Thymus (tissue), 11 donors: Measurements from ENCODE around the gene PPCDC. TPM values are rescaled to one million over a fixed set of nuclear protein-coding genes. Genes with fewer than 3 reads are reported as not detected.
"Not testable (repeated sequence)": the region's sequence is repeated elsewhere in the genome, so short reads cannot be mapped to it uniquely, and the experiment has no call there.

Experiments used
- DNase-seq, 9 donors: peaks; one replicate each; pipeline ENCODE4 v3.0.0-alpha.2; 2013; ENCODE audit warnings: low spot score in 9 of 9, low read depth in 6 of 9, missing footprints in 1 of 9
- H3K27ac ChIP-seq, 2 donors: one replicate each; pipeline ENCODE4 v1.5.1; 2013; ENCODE audit warnings: control low read depth in 1 of 2, low read depth in 1 of 2, low read length in 1 of 2, mild to moderate bottlenecking in 1 of 2, moderate library complexity in 1 of 2
- H3K27me3 ChIP-seq, 2 donors: one replicate each; pipeline ENCODE4 v1.5.1; 2013; ENCODE audit warnings: low read length in 1 of 2; ENCODE audit not compliant: control insufficient read depth in 2 of 2, insufficient read depth in 1 of 2
- H3K36me3 ChIP-seq, 2 donors: one replicate each; pipeline ENCODE4 v1.5.1; 2013; ENCODE audit warnings: low read length in 1 of 2, mild to moderate bottlenecking in 1 of 2, moderate library complexity in 1 of 2; ENCODE audit not compliant: control insufficient read depth in 2 of 2, insufficient read depth in 2 of 2
- H3K4me1 ChIP-seq, 2 donors: one replicate each; pipeline ENCODE4 v1.5.1; 2013; ENCODE audit warnings: low read length in 2 of 2; ENCODE audit not compliant: control insufficient read depth in 2 of 2, insufficient read depth in 2 of 2
- H3K4me3 ChIP-seq, 2 donors: one replicate each; pipeline ENCODE4 v1.5.1; 2013; ENCODE audit warnings: low read length in 2 of 2, control low read depth in 1 of 2, mild to moderate bottlenecking in 1 of 2
- H3K9me3 ChIP-seq, 2 donors: one replicate each; pipeline ENCODE4 v1.5.1; 2013; ENCODE audit warnings: low read length in 1 of 2, mild to moderate bottlenecking in 1 of 2; ENCODE audit not compliant: control insufficient read depth in 2 of 2, insufficient read depth in 1 of 2
- WGBS: extraction: QIAGEN DNeasy Blood & Tissue Kit; methylation state at CpG from one replicate; pipeline ENCODE4 v1.1.7; 2013; 5-methylcytosine and 5-hydroxymethylcytosine counted together
- polyA plus RNA-seq: library from polyadenylated mRNA; stranded (reverse); fragments of 200-250 nt; gene quantifications from one replicate; pipeline ENCODE4 v1.2.3, GENCODE V29; 2013
- total RNA-seq: library from RNA; stranded (reverse); fragments of 120-200 nt; gene quantifications from one replicate; pipeline ENCODE4 v1.2.4, GENCODE V29; 2013
- donor health status: healthy.

Gene PPCDC
- total and polyA plus RNA-seq, 2 donors: 11.3 to 20.9 TPM

GRCh38 chr15:75081150-75081549 lies 57.8 kb downstream of the PPCDC start:
- H3K4me3 ChIP-seq: no peak overlapping the region
- no peaks in the 10 kb centered on the region for H3K27me3 ChIP-seq
- H3K9me3 ChIP-seq: peaks cover 2 to 7% of the 10 kb centered on the region in 2 donors
- H3K27ac ChIP-seq: no peak overlapping the region
- no peaks in the 10 kb centered on the region for H3K36me3 ChIP-seq
- no peaks in the 10 kb centered on the region for H3K4me1 ChIP-seq
- DNase-seq: no peak
- WGBS: 97% methylated on average over 8 of the region's 8 CpGs

- Histone ChIP-seq H3K9me3 (no peaks in the 10 kb centered on the region), H3K4me3 (no peak overlapping the region), H3K4me1 (no peaks in the 10 kb centered on the region), H3K27me3 (no peaks in the 10 kb centered on the region), H3K36me3 (no peaks in the 10 kb centered on the region), H3K27ac (no peak overlapping the region)
- DNase-seq: no peak
- WGBS: 100% methylated on average over 1 of the region's 1 CpG
These were observed 59.3 kb downstream of the PPCDC start for GRCh38 chr15:75082689-75083088.

- not testable (repeated sequence) for DNase-seq, H3K4me3 ChIP-seq, H3K27me3 ChIP-seq, H3K9me3 ChIP-seq, H3K27ac ChIP-seq, H3K4me1 ChIP-seq, H3K36me3 ChIP-seq
- WGBS: 95% methylated on average over 3 of the region's 3 CpGs
These were observed 62.3 kb downstream of the PPCDC start for GRCh38 chr15:75085708-75086107.

GRCh38 chr15:75089456-75090387 lies 66.3 kb downstream of the PPCDC start:
- no peaks in the 10 kb centered on the region for H3K36me3 ChIP-seq
- WGBS: 89% methylated on average over 6 of the region's 6 CpGs

GRCh38 chr15:75090388-75090734 lies 67.0 kb downstream of the PPCDC start:
- Histone ChIP-seq H3K36me3 (no peaks in the 10 kb centered on the region), H3K27ac (no peak overlapping the region), H3K4me1 (no peaks in the 10 kb centered on the region), H3K9me3 (no peaks in the 10 kb centered on the region), H3K4me3 (no peak overlapping the region), H3K27me3 (no peaks in the 10 kb centered on the region)
- DNase-seq: no peak
- WGBS: 46% methylated on average over 7 of the region's 7 CpGs

More at GRCh38 chr15:75089456-75090387, 66.3 kb downstream of the PPCDC start:
- no peak overlapping the region for H3K27ac ChIP-seq
- H3K27me3 ChIP-seq: no peaks in the 10 kb centered on the region
- no peak overlapping the region for H3K4me3 ChIP-seq
- no peaks in the 10 kb centered on the region for H3K9me3 ChIP-seq
- no peak for DNase-seq
- H3K4me1 ChIP-seq: no peaks in the 10 kb centered on the region

- H3K27me3 ChIP-seq: no peaks in the 10 kb centered on the region
- H3K4me1 ChIP-seq: no peaks in the 10 kb centered on the region
- no peaks in the 10 kb centered on the region for H3K9me3 ChIP-seq
- H3K4me3 ChIP-seq: no peak overlapping the region
- DNase-seq: no peak
- no peaks in the 10 kb centered on the region for H3K36me3 ChIP-seq
- no peak overlapping the region for H3K27ac ChIP-seq
These were observed 68.4 kb downstream of the PPCDC start for GRCh38 chr15:75091814-75092213.

GRCh38 chr15:75094961-75095478 lies 71.6 kb downstream of the PPCDC start:
- H3K27ac ChIP-seq, H3K36me3 ChIP-seq, H3K27me3 ChIP-seq, H3K4me3 ChIP-seq, DNase-seq, H3K9me3 ChIP-seq, H3K4me1 ChIP-seq: not testable (repeated sequence)
- whole genome bisulfite sequencing: 94% methylated on average over 4 of the region's 4 CpGs

GRCh38 chr15:75095594-75095993 lies 72.2 kb downstream of the PPCDC start:
- no peak overlapping the region for H3K4me3 ChIP-seq
- no peak overlapping the region for H3K27ac ChIP-seq
- DNase-seq: no peak
- H3K27me3 ChIP-seq: no peaks in the 10 kb centered on the region
- H3K4me1 ChIP-seq: no peaks in the 10 kb centered on the region
- H3K36me3 ChIP-seq: no peaks in the 10 kb centered on the region
- H3K9me3 ChIP-seq: no peaks in the 10 kb centered on the region
- WGBS: 96% methylated on average over 4 of the region's 4 CpGs

- DNase-seq: no peak
- no peak overlapping the region for H3K4me3 ChIP-seq
- H3K9me3 ChIP-seq: no peaks in the 10 kb centered on the region
- no peaks in the 10 kb centered on the region for H3K36me3 ChIP-seq
- H3K27me3 ChIP-seq: no peaks in the 10 kb centered on the region
- peaks cover 0 to 4% of the 10 kb centered on the region in 2 donors for H3K4me1 ChIP-seq
- 96% methylated on average over 7 of the region's 7 CpGs for WGBS
- H3K27ac ChIP-seq: no peak overlapping the region
These were observed 74.5 kb downstream of the PPCDC start for GRCh38 chr15:75097939-75098338.
